Neural crest cell (in vitro differentiated cells): ENCODE data around the gene OR6K3. TPM values are rescaled to one million over a fixed set of nuclear protein-coding genes. Genes with fewer than 3 reads are reported as not detected.

ENCODE experiments used
- DNase-seq: peaks from one replicate; pipeline ENCODE4 v3.0.0; 2021; ENCODE audit warnings: low read depth, mixed read lengths, low spot score
- H3K27ac Mint-ChIP-seq: one replicate; pipeline ENCODE4 v1.8.0; 2021; ENCODE audit warnings: mild to moderate bottlenecking, mixed read lengths; ENCODE audit not compliant: unreplicated experiment
- H3K27me3 Mint-ChIP-seq: 2 replicates; pipeline ENCODE4 v1.8.0; 2021; ENCODE audit warnings: low read depth, mild to moderate bottlenecking, mixed read lengths
- H3K36me3 Mint-ChIP-seq: 2 replicates; pipeline ENCODE4 v1.8.0; 2021; ENCODE audit warnings: low read depth, mild to moderate bottlenecking, mixed read lengths
- H3K4me1 Mint-ChIP-seq: 2 replicates; pipeline ENCODE4 v1.8.0; 2021; ENCODE audit warnings: mixed read lengths
- H3K4me3 Mint-ChIP-seq: one replicate; pipeline ENCODE4 v1.8.0; 2021; ENCODE audit warnings: mild to moderate bottlenecking, mixed read lengths
- H3K9me3 Mint-ChIP-seq: 2 replicates; pipeline ENCODE4 v1.8.0; 2021; ENCODE audit warnings: mixed read lengths
- CTCF ChIP-seq: fragments of 200-600 bp; sonication (generic); conservative IDR thresholded peaks from 2 replicates; pipeline ENCODE4 v1.5.0; 2021; ENCODE audit warnings: antibody characterized with exemption, mild to moderate bottlenecking
- long read RNA-seq: library from polyadenylated mRNA; unstranded; transcript quantifications from one replicate; pipeline ENCODE4 v2.0.0, GENCODE V29; 2020
- total RNA-seq: library from RNA; stranded (reverse); gene quantifications from 2 replicates; pipeline ENCODE4 v1.2.1, GENCODE V29; 2021

The OR6K3 gene
- total RNA-seq, result not detected in 2 replicates
- long read RNA-seq, result 0 reads

- Mint-ChIP-seq H3K36me3 (no peaks in the 10 kb centered on the region), H3K27ac (no peak within 1 kb of the TSS), H3K4me1 (no peaks in the 10 kb centered on the region), H3K27me3 (peaks cover 56% of the 10 kb centered on the region), H3K4me3 (no peak within 1 kb of the TSS), H3K9me3 (peaks cover 2% of the 10 kb centered on the region)
- no peak for TF ChIP-seq CTCF
- no peak for DNase-seq
These were observed at the start of gene OR6K3 for GRCh38 chr1:158720620-158721019. OR6K3 (minus strand) TSS chr1:158720720; CDS start chr1:158718115, 2,605 bp downstream.

- H3K9me3 Mint-ChIP-seq, result peaks cover 4% of the 10 kb centered on the region
- no peak within 1 kb of the TSS for H3K27ac Mint-ChIP-seq
- TF ChIP-seq CTCF, result no peak
- no peaks in the 10 kb centered on the region for H3K36me3 Mint-ChIP-seq
- no peak within 1 kb of the TSS for H3K4me3 Mint-ChIP-seq
- no peaks in the 10 kb centered on the region for H3K4me1 Mint-ChIP-seq
- H3K27me3 Mint-ChIP-seq, result peaks cover 8% of the 10 kb centered on the region
- no peak for DNase-seq
These were observed 33.9 kb upstream of the OR6K3 start, which contains the start of gene OR6K6 for GRCh38 chr1:158754420-158754819. OR6K6 (plus strand) TSS chr1:158754720; CDS start chr1:158754888, 168 bp downstream.

GRCh38 chr1:158752155-158752712 is 31.7 kb upstream of the OR6K3 start:
- TF ChIP-seq CTCF, result no peak
- no peak overlapping the region for H3K4me3 Mint-ChIP-seq
- no peak overlapping the region for H3K27ac Mint-ChIP-seq
- no peaks in the 10 kb centered on the region for H3K36me3 Mint-ChIP-seq
- no peaks in the 10 kb centered on the region for H3K4me1 Mint-ChIP-seq
- no peak for DNase-seq
- no peaks in the 10 kb centered on the region for H3K9me3 Mint-ChIP-seq
- peaks cover 16% of the 10 kb centered on the region for H3K27me3 Mint-ChIP-seq

GRCh38 chr1:158735848-158736247 is 15.3 kb upstream of the OR6K3 start:
- Mint-ChIP-seq H3K36me3 (no peaks in the 10 kb centered on the region), H3K4me3 (no peak overlapping the region)

GRCh38 chr1:158732524-158732923 is 12.0 kb upstream of the OR6K3 start:
- H3K27me3 Mint-ChIP-seq, result peaks cover 24% of the 10 kb centered on the region
- H3K4me1 Mint-ChIP-seq, result no peaks in the 10 kb centered on the region
- H3K4me3 Mint-ChIP-seq, result no peak overlapping the region
- no peak for TF ChIP-seq CTCF
- no peak overlapping the region for H3K27ac Mint-ChIP-seq
- DNase-seq, result no peak
- no peaks in the 10 kb centered on the region for H3K36me3 Mint-ChIP-seq
- H3K9me3 Mint-ChIP-seq, result no peaks in the 10 kb centered on the region

More at GRCh38 chr1:158735848-158736247, 15.3 kb upstream of the OR6K3 start:
- no peak for DNase-seq
- Mint-ChIP-seq H3K27ac (no peak overlapping the region), H3K4me1 (no peaks in the 10 kb centered on the region), H3K27me3 (peaks cover 20% of the 10 kb centered on the region), H3K9me3 (peaks cover 3% of the 10 kb centered on the region)
- no peak for TF ChIP-seq CTCF
